MCF 10A (cell line): ENCODE measurements around the gene APOO. TPM values are rescaled to one million over a fixed set of nuclear protein-coding genes. Genes with fewer than 3 reads are reported as not detected.
A peak's percentile ranks its signal among the peaks of the same experiment; 100 is the strongest.

ENCODE experiments used
- BruUV-seq: library from RNA; stranded (reverse); fragments of 400-500 nt; replicated peaks from 2 replicates; lab custom pipeline; 2021; lab: Mats Ljungman, UMichigan
- CTCF ChIA-PET: fragments of 300-600 bp; sonication (Branson Sonifier 250); formaldehyde crosslinking; extraction: SDS; loops from one replicate; lab custom pipeline; 2021; ENCODE audit warnings: antibody characterized with exemption, inconsistent platforms; lab: Yijun Ruan, JAX
- POLR2A ChIA-PET: fragments of 300-600, 350-650 bp; sonication (Branson Sonifier 250); formaldehyde crosslinking; extraction: SDS; loops from one replicate; lab custom pipeline; 2020; ENCODE audit warnings: antibody characterized with exemption, inconsistent platforms; lab: Yijun Ruan, JAX
- DNase-seq: peaks from one replicate; pipeline ENCODE4 v3.0.0-alpha.2; 2018; ENCODE audit not compliant: unreplicated experiment
- H3K27ac Mint-ChIP-seq: one replicate; pipeline ENCODE4 v1.8.0; 2022; ENCODE audit warnings: mild to moderate bottlenecking, low read depth, mixed read lengths; ENCODE audit not compliant: unreplicated experiment
- H3K27me3 Mint-ChIP-seq: one replicate; pipeline ENCODE4 v1.8.0; 2022; ENCODE audit warnings: mixed read lengths; ENCODE audit not compliant: insufficient read depth, unreplicated experiment
- H3K36me3 Mint-ChIP-seq: one replicate; pipeline ENCODE4 v1.8.0; 2022; ENCODE audit warnings: mild to moderate bottlenecking, moderate library complexity, mixed read lengths; ENCODE audit not compliant: insufficient read depth, unreplicated experiment
- H3K4me1 Mint-ChIP-seq: one replicate; pipeline ENCODE4 v1.8.0; 2022; ENCODE audit warnings: mixed read lengths; ENCODE audit not compliant: insufficient read depth, unreplicated experiment
- H3K4me3 Mint-ChIP-seq: one replicate; pipeline ENCODE4 v1.8.0; 2022; ENCODE audit warnings: mild to moderate bottlenecking, moderate library complexity, mixed read lengths; ENCODE audit not compliant: unreplicated experiment
- H3K9me3 Mint-ChIP-seq: one replicate; pipeline ENCODE4 v1.8.0; 2022; ENCODE audit warnings: mixed read lengths; ENCODE audit not compliant: unreplicated experiment
- CTCF ChIP-seq: fragments of 200-600 bp; IDR thresholded peaks from one replicate; pipeline ENCODE4 v1.8.0; 2022; ENCODE audit warnings: antibody characterized with exemption, mild to moderate bottlenecking; ENCODE audit not compliant: unreplicated experiment
- intact Hi-C: fragments of 100-400 bp; cut with micrococcal nuclease; formaldehyde crosslinking; loops from 2 replicates; pipeline ENCODE4 v1.14.1; 2022
- total RNA-seq: library from RNA; stranded (reverse); gene quantifications from 2 replicates; pipeline ENCODE4 v1.2.3, GENCODE V29; 2022

APOO gene
- total RNA-seq, 1 experiment from 2014 or later = 35.9 TPM

DNA sequence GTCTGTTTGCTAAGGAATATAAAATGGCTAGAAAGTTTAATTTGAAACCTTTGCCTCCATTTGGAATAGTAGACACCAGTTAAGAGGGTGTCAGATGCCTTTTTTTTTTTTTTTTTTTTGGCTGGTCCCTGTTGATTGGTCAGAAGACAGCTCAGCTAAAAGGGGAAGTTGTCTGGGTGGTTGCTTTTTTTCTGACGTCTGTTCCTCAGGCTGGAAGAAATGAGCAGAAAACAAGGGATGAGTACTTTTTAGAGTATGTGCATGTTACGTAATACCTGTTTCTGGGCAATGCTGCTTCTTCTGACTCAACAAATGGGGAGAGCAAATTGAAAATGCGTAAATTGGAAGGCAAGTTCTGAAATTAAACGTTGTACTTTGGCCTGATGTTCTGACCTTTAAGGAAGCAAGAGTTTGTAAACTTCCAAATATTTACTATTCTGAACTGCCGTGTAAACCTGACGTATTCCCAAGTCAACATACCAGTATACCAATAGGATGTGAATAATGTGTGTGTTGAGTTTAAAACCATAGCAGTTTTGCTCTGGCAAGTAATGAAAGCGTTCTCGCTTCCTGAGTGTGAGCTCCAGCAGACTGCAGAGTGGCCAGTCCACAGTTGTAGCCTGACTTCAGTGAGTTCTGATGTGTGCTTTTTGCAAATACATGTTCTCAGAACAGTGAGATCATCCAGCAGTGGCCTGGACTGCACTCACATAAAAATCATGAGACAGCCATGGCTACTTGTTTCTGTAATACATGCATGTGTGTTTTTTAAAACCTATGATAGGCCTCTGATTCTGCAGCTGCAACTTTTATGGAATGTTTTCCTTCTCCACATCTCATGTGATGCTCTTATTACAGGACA is 123.0 kb downstream of the APOO start:
- intact Hi-C loops = loop anchor here (1.0 to 5.0 kb wide), 2 partner anchors 20 to 98 kb away; no protein-coding TSS in a partner anchor
- no peaks in the 10 kb centered on the region for H3K9me3 Mint-ChIP-seq
- H3K27me3 Mint-ChIP-seq = no peaks in the 10 kb centered on the region
- CTCF ChIA-PET = interaction anchor here (0.6 to 3.7 kb wide), 11 partner anchors 12 to 270 kb away, joined by 3 to 54 read pairs (median 5); partner anchors contain the start of gene EIF2S3
- peak overlapping the region; percentile 80 for H3K27ac Mint-ChIP-seq
- peak overlapping the region; percentile 76 for H3K4me3 Mint-ChIP-seq
- TF ChIP-seq CTCF = no peak
- DNase-seq = peak; percentile 91
- peaks cover 16% of the 10 kb centered on the region for H3K4me1 Mint-ChIP-seq
- BruUV-seq = no TSS peak
- POLR2A ChIA-PET = interaction anchor here (0.6 to 8.4 kb wide), 14 partner anchors 9 to 363 kb away, joined by 3 to 140 read pairs (median 15); partner anchors contain the start of genes ACOT9, EIF2S3 and KLHL15
- H3K36me3 Mint-ChIP-seq = peaks cover 48% of the 10 kb centered on the region

- Mint-ChIP-seq H3K4me3 (peak overlapping the region; percentile 76), H3K4me1 (peaks cover 23% of the 10 kb centered on the region), H3K27me3 (no peaks in the 10 kb centered on the region), H3K36me3 (peaks cover 48% of the 10 kb centered on the region), H3K27ac (peak overlapping the region; percentile 80), H3K9me3 (no peaks in the 10 kb centered on the region)
- POLR2A ChIA-PET = interaction anchor here (0.6 to 8.4 kb wide), 21 partner anchors 10 to 364 kb away, joined by 3 to 140 read pairs (median 9); partner anchors contain the start of genes ACOT9, EIF2S3, KLHL15 and PRDX4
- TSS peak; percentile 76 for BruUV-seq
- TF ChIP-seq CTCF = no peak
- intact Hi-C loops = loop anchor here (1.0 to 5.0 kb wide), 3 partner anchors 20 to 98 kb away; partner anchors contain the start of gene ACOT9
- CTCF ChIA-PET = interaction anchor here (0.6 to 2.7 kb wide), 16 partner anchors 13 to 271 kb away, joined by 3 to 54 read pairs (median 5); partner anchors contain the start of gene EIF2S3
- DNase-seq = no peak
Observed at GRCh38 chrX:23783589-23784469, 123.9 kb downstream of the APOO start.

Other genes starting within 250 kb of the APOO start
- gene PRDX4, start 240.4 kb downstream of the APOO start, total RNA-seq = 134 and 157 TPM in 2 replicates
- 71.9 and 83.9 TPM in 2 replicates for gene ACOT9, start 164.7 kb downstream of the APOO start, total RNA-seq
- gene SAT1, start 124.8 kb downstream of the APOO start, total RNA-seq = 582 and 687 TPM in 2 replicates
- not detected in 2 replicates for gene CXorf58, start 68 bp upstream of the APOO start, total RNA-seq
- 4.8 and 5.6 TPM in 2 replicates for gene KLHL15, start 119.2 kb upstream of the APOO start, total RNA-seq
- 354 and 391 TPM in 2 replicates for gene EIF2S3, start 147.0 kb upstream of the APOO start, total RNA-seq
- gene ZFX, start 241.8 kb upstream of the APOO start, total RNA-seq = 69.6 and 72.3 TPM in 2 replicates